Measurements from ENCODE around the gene NEO1. TPM values are rescaled to one million over a fixed set of nuclear protein-coding genes. Genes with fewer than 3 reads are reported as not detected.

NEO1 gene
- total and polyA plus RNA-seq, 9 of the 15 experiments (the other 6 are each of a cell fraction or from before 2014, with no cell fraction given): 0.08 to 1.7 (median 0.48) TPM

- H3K9me3 ChIP-seq (replicated peaks; ENCODE audit: control insufficient read depth, insufficient read depth, low read depth, low read length): no peaks in the 10 kb centered on the region
- DNase-seq (ENCODE audit: extremely low read depth in 1 of 4, low spot score in 3 of 4) (no peak), ATAC-seq (no peak), FAIRE-seq (no peak)
- WGBS (ENCODE audit: insufficient coverage, low coverage, missing lambda C conversion rate): 0% methylated on average over 1 of the region's 1 CpG
- no peaks in the 10 kb centered on the region for H3K79me2 ChIP-seq (ENCODE audit: control insufficient read depth, insufficient read depth, low read length)
- no peak overlapping the region for H2AFZ ChIP-seq (ENCODE audit: low read depth, low read length)
- ChIA-PET CTCF (ENCODE audit: low intra/inter-chr PET ratio) (interaction anchor here (1.4 kb wide), 1 partner anchor 413 kb away, joined by 5 read pairs; no protein-coding TSS in a partner anchor), POLR2A (interaction anchor here (0.6 kb wide), 1 partner anchor 1064 kb away, joined by 4 read pairs; no protein-coding TSS in a partner anchor)
- H3K9me1 ChIP-seq (ENCODE audit: control insufficient read depth, insufficient read depth, low read length): no peaks in the 10 kb centered on the region
- H3K4me1 ChIP-seq (replicated peaks in 1 of 2; ENCODE audit: control insufficient read depth in 2 of 2, insufficient read depth in 2 of 2, low read length in 2 of 2): no peaks in the 10 kb centered on the region
- TF ChIP-seq DACH1 (IDR thresholded peaks at IDR 0.05; ENCODE audit: partially characterized antibody) (no peak), MED1 (CRISPR knock-in tag; IDR thresholded peaks at IDR 0.05; ENCODE audit: borderline replicate concordance) (no peak)
- H3K36me3 ChIP-seq (ENCODE audit: control insufficient read depth, insufficient read depth, low read length): no peaks in the 10 kb centered on the region
- no peak overlapping the region for H3K4me3 ChIP-seq
- no peak overlapping the region for H3K27ac ChIP-seq (ENCODE audit: extremely low read depth, low read depth, low read length)
- H3K27me3 ChIP-seq (ENCODE audit: control insufficient read depth in 2 of 2, insufficient read depth in 2 of 2, low read length in 2 of 2): peaks cover 2 to 10% of the 10 kb centered on the region in 2 experiments; a peak in 3 of 5 replicates
- no TSS peak for BruUV-seq (replicated peaks)
- no peak overlapping the region for H3K4me2 ChIP-seq (ENCODE audit: insufficient read depth, low read length)
- in situ Hi-C loops (cut with MboI) (no loop called here), intact Hi-C loops (cut with micrococcal nuclease) (no loop called here)
- H4K20me1 ChIP-seq (replicated peaks; ENCODE audit: control insufficient read depth, insufficient read depth, low read length): no peaks in the 10 kb centered on the region
- H3K9ac ChIP-seq (ENCODE audit: insufficient read depth in 1 of 2, low read depth in 2 of 2, low read length in 2 of 2): no peak overlapping the region
Measured at GRCh38 chr15:73287019-73287418, 234.8 kb downstream of the NEO1 start.

DNA sequence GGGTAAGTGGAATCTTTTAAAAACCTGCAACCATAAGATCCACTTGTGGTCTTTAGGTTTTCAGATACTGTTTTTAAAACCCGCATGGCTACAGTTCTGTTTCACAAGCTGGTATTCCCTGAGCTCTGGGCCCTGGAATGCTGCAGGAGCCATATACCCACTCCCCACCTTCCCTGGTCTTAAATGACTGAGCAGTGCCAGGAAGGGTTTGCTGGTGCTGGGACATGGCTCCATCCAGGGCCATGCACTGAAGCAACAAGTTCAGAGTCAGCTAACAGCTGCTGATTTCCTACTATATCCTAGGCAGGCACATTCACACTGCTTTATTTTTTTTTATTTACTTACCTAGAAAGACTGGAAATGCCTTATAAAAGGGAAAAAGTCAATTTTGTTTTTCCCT is 239.2 kb downstream of the NEO1 start:
- no peak for FAIRE-seq
- POLR2A ChIA-PET: interaction anchor here (1.1 kb wide), 1 partner anchor 12 kb away, joined by 3 read pairs; no protein-coding TSS in a partner anchor
- Histone ChIP-seq H2AFZ (ENCODE audit: low read depth, low read length) (no peak overlapping the region), H3K36me3 (ENCODE audit: control insufficient read depth, insufficient read depth, low read length) (no peaks in the 10 kb centered on the region), H3K4me1 (replicated peaks in 1 of 2; ENCODE audit: control insufficient read depth in 2 of 2, insufficient read depth in 2 of 2, low read length in 2 of 2) (no peaks in the 10 kb centered on the region), H3K9ac (ENCODE audit: insufficient read depth in 1 of 2, low read depth in 2 of 2, low read length in 2 of 2) (no peak overlapping the region), H4K20me1 (replicated peaks; ENCODE audit: control insufficient read depth, insufficient read depth, low read length) (no peaks in the 10 kb centered on the region), H3K4me2 (ENCODE audit: insufficient read depth, low read length) (no peak overlapping the region), H3K4me3 (no peak overlapping the region), H3K27me3 (ENCODE audit: control insufficient read depth in 2 of 2, insufficient read depth in 2 of 2, low read length in 2 of 2) (peaks cover 7 to 14% of the 10 kb centered on the region in 2 experiments), H3K27ac (ENCODE audit: extremely low read depth, low read depth, low read length) (no peak overlapping the region), H3K9me1 (ENCODE audit: control insufficient read depth, insufficient read depth, low read length) (no peaks in the 10 kb centered on the region), H3K79me2 (ENCODE audit: control insufficient read depth, insufficient read depth, low read length) (no peaks in the 10 kb centered on the region), H3K9me3 (replicated peaks; ENCODE audit: control insufficient read depth, insufficient read depth, low read depth, low read length) (no peaks in the 10 kb centered on the region)
- CTCF ChIA-PET (ENCODE audit: low intra/inter-chr PET ratio): no interaction called here
- DNase-seq (ENCODE audit: extremely low read depth in 1 of 4, low spot score in 3 of 4): no peak
- ATAC-seq: no peak
- intact Hi-C loops (cut with micrococcal nuclease) (no loop called here), in situ Hi-C loops (cut with MboI) (no loop called here)
- 0% methylated on average over 1 of the region's 1 CpG for WGBS (ENCODE audit: insufficient coverage, low coverage, missing lambda C conversion rate)
- no TSS peak for BruUV-seq (replicated peaks)
- TF ChIP-seq CHD4 (IDR thresholded peaks at IDR 0.05; ENCODE audit: insufficient read depth, insufficient replicate concordance, low read depth, low read length, poor library complexity, severe bottlenecking) (no peak), ATF2 (CRISPR knock-in tag; IDR thresholded peaks at IDR 0.05) (no peak), SMAD1 (IDR thresholded peaks at IDR 0.05; ENCODE audit: low read depth, low read length, partially characterized antibody) (no peak), ZNF644 (tag; IDR thresholded peaks at IDR 0.05; ENCODE audit: low read depth) (no peak), ZNF408 (CRISPR knock-in tag; IDR thresholded peaks at IDR 0.05; ENCODE audit: low read depth) (no peak), ELK1 (CRISPR knock-in tag; IDR thresholded peaks at IDR 0.05) (no peak), TCFL5 (CRISPR knock-in tag; conservative IDR thresholded peaks at IDR 0.05) (no peak), TEAD4 (IDR thresholded peaks at IDR 0.05; ENCODE audit: low read length) (no peak), TEAD4 (CRISPR knock-in tag; IDR thresholded peaks at IDR 0.05; ENCODE audit: borderline replicate concordance) (no peak), NFATC3 (IDR thresholded peaks at IDR 0.05) (no peak), KLF16 (IDR thresholded peaks at IDR 0.05) (no peak), ESRRB (CRISPR knock-in tag; IDR thresholded peaks at IDR 0.05; ENCODE audit: borderline replicate concordance) (no peak)
- TF ChIP-seq, protein P1, sequence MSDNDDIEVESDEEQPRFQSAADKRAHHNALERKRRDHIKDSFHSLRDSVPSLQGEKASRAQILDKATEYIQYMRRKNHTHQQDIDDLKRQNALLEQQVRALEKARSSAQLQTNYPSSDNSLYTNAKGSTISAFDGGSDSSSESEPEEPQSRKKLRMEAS (CRISPR knock-in tag; IDR thresholded peaks at IDR 0.05): no peak
